Activated CD4-positive, CD25-positive, alpha-beta regulatory T cell treated with anti-CD3 and anti-CD28 coated beads, Interleukin-2, amount 50 U/mL, for 72 hours (primary cell): Measurements from ENCODE around the gene PAGE4.

ENCODE experiments used
- DNase-seq: peaks from one replicate; pipeline ENCODE4 v3.0.0; 2021

PAGE4 gene

GRCh38 chrX:49877397-49878101 lies 48.4 kb downstream of the PAGE4 start:
- DNase-seq = no peak

DNA sequence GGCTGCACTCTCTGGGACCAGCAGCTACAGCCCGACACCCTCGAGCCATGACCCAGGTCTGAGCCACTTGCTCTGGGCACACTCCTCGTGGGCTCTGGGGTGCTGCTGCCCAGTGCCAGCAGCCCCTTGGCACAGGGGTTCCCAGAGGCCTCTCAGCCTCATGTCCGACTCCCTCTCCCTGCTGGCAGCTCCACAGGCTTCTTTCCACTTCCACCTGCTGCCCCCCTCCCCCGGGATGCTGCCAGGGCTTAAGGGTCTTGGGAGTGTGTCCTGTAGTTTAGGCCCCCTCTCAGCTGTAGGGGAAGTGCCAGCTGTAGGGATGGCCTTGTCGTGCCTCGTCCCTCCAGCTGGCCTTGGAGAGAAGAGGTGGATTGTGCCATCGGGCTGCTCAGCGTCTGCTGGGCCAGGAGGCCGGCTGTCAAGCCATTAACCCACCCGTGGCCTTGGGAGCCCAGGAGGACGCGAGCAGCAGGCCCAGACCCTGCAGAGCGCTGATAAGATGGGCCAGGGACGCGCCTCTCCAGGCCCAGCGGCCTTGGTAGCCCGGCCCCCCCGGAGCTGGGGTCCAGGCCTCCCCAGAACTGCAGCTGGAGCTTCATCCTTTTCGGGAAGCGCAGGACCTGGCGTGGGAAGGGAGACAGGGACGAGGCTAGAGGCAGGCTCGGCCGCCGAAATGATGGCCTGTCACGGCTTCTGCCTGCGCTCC lies 49.2 kb downstream of the PAGE4 start:
- DNase-seq = no peak

- peak; percentile 73 for DNase-seq
Observed at GRCh38 chrX:49878834-49879655, 49.9 kb downstream of the PAGE4 start, which contains the start of gene USP27X. TSS of gene USP27X (plus strand) at chrX:49879484. CDS start at chrX:49880308, 824 bp downstream.

DNA sequence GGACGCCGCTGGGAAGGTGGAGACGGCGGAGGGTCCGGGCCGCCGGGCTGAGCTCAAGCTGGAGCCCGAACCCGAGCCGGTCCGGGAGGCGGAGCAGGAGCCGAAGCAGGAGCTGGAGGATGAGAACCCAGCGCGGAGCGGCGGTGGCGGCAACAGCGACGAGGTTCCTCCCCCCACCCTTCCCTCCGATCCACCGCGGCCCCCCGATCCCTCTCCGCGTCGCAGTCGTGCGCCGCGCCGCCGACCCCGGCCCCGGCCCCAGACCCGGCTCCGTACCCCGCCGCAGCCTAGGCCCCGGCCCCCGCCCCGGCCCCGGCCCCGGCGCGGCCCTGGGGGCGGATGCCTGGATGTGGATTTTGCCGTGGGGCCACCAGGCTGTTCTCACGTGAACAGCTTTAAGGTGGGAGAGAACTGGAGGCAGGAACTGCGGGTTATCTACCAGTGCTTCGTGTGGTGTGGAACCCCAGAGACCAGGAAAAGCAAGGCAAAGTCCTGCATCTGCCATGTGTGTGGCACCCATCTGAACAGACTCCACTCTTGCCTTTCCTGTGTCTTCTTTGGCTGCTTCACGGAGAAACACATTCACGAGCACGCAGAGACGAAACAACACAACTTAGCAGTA lies 50.7 kb downstream of the PAGE4 start:
- DNase-seq = no peak

DNA sequence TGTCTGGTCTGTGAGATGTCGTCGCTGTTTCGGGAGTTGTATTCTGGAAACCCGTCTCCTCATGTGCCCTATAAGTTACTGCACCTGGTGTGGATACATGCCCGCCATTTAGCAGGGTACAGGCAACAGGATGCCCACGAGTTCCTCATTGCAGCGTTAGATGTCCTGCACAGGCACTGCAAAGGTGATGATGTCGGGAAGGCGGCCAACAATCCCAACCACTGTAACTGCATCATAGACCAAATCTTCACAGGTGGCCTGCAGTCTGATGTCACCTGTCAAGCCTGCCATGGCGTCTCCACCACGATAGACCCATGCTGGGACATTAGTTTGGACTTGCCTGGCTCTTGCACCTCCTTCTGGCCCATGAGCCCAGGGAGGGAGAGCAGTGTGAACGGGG lies 51.6 kb downstream of the PAGE4 start:
- DNase-seq = no peak
